ENCODE results near the gene OSBPL10.

Gene OSBPL10

DNA sequence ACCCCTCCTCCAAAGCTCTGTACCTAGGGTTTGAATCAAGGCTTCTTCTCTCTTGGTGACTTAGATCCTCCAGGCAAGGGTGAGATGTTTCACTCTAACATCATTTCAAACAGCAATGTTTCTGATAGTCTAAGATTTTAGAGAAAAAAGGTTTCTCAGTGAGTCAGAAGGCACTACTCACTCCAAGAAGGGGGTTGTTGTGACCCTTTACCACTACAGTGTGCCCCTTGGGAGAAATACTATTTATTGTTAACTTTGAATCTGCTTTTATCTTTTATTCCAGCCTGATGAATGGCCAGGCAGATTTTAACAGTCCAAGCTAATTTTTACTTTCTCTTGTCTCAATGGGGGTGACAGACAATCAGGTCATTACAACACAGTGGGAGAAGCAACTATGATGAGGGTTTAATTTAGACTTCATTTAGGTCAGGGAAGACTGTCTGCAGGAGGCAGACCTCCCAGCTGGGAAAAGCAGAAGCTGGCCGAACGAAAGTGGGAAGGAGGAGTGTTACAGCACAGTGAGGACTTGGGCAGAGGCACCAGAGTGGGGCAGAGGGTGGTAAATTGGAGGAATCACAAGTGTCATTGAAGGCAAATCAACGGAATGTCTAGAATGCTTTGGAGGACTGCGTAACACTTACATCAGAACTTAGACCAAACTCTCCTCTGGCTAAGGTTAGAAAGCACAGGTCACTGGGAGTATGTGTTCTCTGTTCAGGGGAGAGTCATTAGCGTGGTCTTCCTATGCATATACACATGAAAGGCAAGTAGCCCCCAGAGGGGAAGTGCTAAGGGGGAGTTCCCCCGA is 21.7 kb upstream of the OSBPL10 start:
- Histone ChIP-seq H3K4me2 (ENCODE audit: low read depth, low read length, poor library complexity, severe bottlenecking) (no peak overlapping the region), H3K36me3 (ENCODE audit: insufficient read depth, low read length) (no peaks in the 10 kb centered on the region), H3K27me3 (ENCODE audit: insufficient read depth, low read length, poor library complexity, severe bottlenecking) (no peaks in the 10 kb centered on the region), H3K4me3 (ENCODE audit: low read length, poor library complexity, severe bottlenecking) (no peak overlapping the region), H3K79me2 (ENCODE audit: insufficient read depth, low read length) (no peaks in the 10 kb centered on the region), H4K20me1 (ENCODE audit: insufficient read depth, low read length, poor library complexity, severe bottlenecking) (no peaks in the 10 kb centered on the region), H2AFZ (ENCODE audit: low read length) (no peak overlapping the region), H3K4me1 (ENCODE audit: insufficient read depth, low read length, poor library complexity, severe bottlenecking) (no peaks in the 10 kb centered on the region), H3K9ac (ENCODE audit: low read depth, low read length, poor library complexity, severe bottlenecking) (no peak overlapping the region), H3K9me3 (ENCODE audit: insufficient read depth, low read depth, low read length) (no peaks in the 10 kb centered on the region), H3F3A (ENCODE audit: low read depth) (no peaks in the 10 kb centered on the region), H3K9me2 (replicated peaks; ENCODE audit: low read depth, low read length) (no peaks in the 10 kb centered on the region)
- TF ChIP-seq EZH2phosphoT487 (IDR thresholded peaks at IDR 0.05; ENCODE audit: borderline replicate concordance): no peak
- TF ChIP-seq, protein P1, sequence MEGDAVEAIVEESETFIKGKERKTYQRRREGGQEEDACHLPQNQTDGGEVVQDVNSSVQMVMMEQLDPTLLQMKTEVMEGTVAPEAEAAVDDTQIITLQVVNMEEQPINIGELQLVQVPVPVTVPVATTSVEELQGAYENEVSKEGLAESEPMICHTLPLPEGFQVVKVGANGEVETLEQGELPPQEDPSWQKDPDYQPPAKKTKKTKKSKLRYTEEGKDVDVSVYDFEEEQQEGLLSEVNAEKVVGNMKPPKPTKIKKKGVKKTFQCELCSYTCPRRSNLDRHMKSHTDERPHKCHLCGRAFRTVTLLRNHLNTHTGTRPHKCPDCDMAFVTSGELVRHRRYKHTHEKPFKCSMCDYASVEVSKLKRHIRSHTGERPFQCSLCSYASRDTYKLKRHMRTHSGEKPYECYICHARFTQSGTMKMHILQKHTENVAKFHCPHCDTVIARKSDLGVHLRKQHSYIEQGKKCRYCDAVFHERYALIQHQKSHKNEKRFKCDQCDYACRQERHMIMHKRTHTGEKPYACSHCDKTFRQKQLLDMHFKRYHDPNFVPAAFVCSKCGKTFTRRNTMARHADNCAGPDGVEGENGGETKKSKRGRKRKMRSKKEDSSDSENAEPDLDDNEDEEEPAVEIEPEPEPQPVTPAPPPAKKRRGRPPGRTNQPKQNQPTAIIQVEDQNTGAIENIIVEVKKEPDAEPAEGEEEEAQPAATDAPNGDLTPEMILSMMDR (conservative IDR thresholded peaks at IDR 0.05; ENCODE audit: low read length): no peak

DNA sequence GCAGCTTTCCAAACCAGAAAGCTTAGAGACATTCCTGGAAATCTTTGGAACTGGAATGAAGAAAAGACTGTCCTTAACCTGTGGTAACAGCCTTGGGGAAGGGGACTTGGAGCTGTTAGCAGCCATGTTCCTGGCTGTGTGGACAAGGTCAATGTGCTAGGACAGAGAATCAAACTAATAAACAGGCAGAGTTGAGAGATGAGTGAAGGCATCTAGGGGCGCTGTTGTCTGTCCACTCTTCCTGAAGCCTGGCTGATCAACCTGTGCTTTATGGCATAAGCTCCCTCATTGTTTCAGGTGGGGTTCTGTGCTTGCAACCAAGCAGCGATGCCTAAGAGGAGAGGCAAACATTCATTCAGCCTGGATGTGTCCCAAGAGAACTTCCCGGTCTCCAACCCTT is 19.8 kb upstream of the OSBPL10 start:
- no peak for TF ChIP-seq EZH2phosphoT487 (IDR thresholded peaks at IDR 0.05; ENCODE audit: borderline replicate concordance)
- TF ChIP-seq, protein P1 (conservative IDR thresholded peaks at IDR 0.05; ENCODE audit: low read length): no peak
- no peaks in the 10 kb centered on the region for H3F3A ChIP-seq (ENCODE audit: low read depth)
- H3K79me2 ChIP-seq (ENCODE audit: insufficient read depth, low read length): no peaks in the 10 kb centered on the region
- no peaks in the 10 kb centered on the region for H4K20me1 ChIP-seq (ENCODE audit: insufficient read depth, low read length, poor library complexity, severe bottlenecking)
- no peaks in the 10 kb centered on the region for H3K9me2 ChIP-seq (replicated peaks; ENCODE audit: low read depth, low read length)
- H2AFZ ChIP-seq (ENCODE audit: low read length): no peak overlapping the region
- no peaks in the 10 kb centered on the region for H3K4me1 ChIP-seq (ENCODE audit: insufficient read depth, low read length, poor library complexity, severe bottlenecking)
- no peaks in the 10 kb centered on the region for H3K9me3 ChIP-seq (ENCODE audit: insufficient read depth, low read depth, low read length)
- H3K4me3 ChIP-seq (ENCODE audit: low read length, poor library complexity, severe bottlenecking): no peak overlapping the region
- H3K4me2 ChIP-seq (ENCODE audit: low read depth, low read length, poor library complexity, severe bottlenecking): no peak overlapping the region
- no peaks in the 10 kb centered on the region for H3K27me3 ChIP-seq (ENCODE audit: insufficient read depth, low read length, poor library complexity, severe bottlenecking)
- H3K9ac ChIP-seq (ENCODE audit: low read depth, low read length, poor library complexity, severe bottlenecking): no peak overlapping the region
- H3K36me3 ChIP-seq (ENCODE audit: insufficient read depth, low read length): no peaks in the 10 kb centered on the region

DNA sequence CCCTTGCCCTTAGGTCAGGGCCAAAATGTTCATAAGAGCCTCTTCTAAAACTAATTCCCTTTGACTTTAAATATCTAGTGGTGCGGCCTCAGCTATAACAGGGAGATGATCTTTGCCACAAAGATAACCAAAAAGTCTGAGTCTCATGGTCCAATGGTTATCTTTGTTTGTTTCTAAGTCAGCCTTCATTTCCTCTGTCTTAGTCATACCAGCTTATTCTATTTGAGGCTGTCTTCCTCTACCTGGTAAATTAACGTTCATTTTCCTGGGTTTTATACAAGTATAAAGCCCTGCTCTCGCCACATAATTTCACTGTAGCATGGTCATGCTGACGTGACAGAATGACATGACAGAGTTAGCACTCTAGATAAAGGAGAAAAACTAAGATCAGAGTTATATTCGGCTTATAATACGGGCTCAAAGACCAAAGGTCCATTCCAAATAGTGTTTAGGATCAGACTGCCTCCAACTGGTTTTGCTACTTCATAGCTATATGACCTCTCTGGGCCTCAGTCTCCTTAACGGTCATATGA is 18.9 kb upstream of the OSBPL10 start:
- Histone ChIP-seq H3K9me3 (ENCODE audit: insufficient read depth, low read depth, low read length) (no peaks in the 10 kb centered on the region), H3K4me1 (ENCODE audit: insufficient read depth, low read length, poor library complexity, severe bottlenecking) (no peaks in the 10 kb centered on the region), H2AFZ (ENCODE audit: low read length) (no peak overlapping the region), H3K36me3 (ENCODE audit: insufficient read depth, low read length) (no peaks in the 10 kb centered on the region), H3K79me2 (ENCODE audit: insufficient read depth, low read length) (no peaks in the 10 kb centered on the region), H3K4me2 (ENCODE audit: low read depth, low read length, poor library complexity, severe bottlenecking) (no peak overlapping the region), H3K4me3 (ENCODE audit: low read length, poor library complexity, severe bottlenecking) (no peak overlapping the region), H3K27me3 (ENCODE audit: insufficient read depth, low read length, poor library complexity, severe bottlenecking) (no peaks in the 10 kb centered on the region), H4K20me1 (ENCODE audit: insufficient read depth, low read length, poor library complexity, severe bottlenecking) (no peaks in the 10 kb centered on the region), H3F3A (ENCODE audit: low read depth) (no peaks in the 10 kb centered on the region), H3K9ac (ENCODE audit: low read depth, low read length, poor library complexity, severe bottlenecking) (no peak overlapping the region), H3K9me2 (replicated peaks; ENCODE audit: low read depth, low read length) (no peaks in the 10 kb centered on the region)
- TF ChIP-seq, protein P1 (conservative IDR thresholded peaks at IDR 0.05; ENCODE audit: low read length): no peak
- TF ChIP-seq EZH2phosphoT487 (IDR thresholded peaks at IDR 0.05; ENCODE audit: borderline replicate concordance): no peak

Data from Loucy (cell line).